Coronary artery (tissue), 2 donors: Measurements from ENCODE around the gene ZNF415.
"Not testable (repeated sequence)": the region's sequence is repeated elsewhere in the genome, so short reads cannot be mapped to it uniquely, and the experiment has no call there.

Experiments used
- DNase-seq: peaks from one replicate; pipeline ENCODE4 v3.0.0-alpha.2; 2017; ENCODE audit warnings: low spot score
- H3K27ac ChIP-seq, 2 donors: fragments of 200-600 bp; sonication (generic); one replicate each; pipeline ENCODE4 v1.5.1; 2016 to 2019
- H3K4me3 ChIP-seq: fragments of 200-600 bp; sonication (generic); 2 replicates; pipeline ENCODE4 v1.5.1; 2016; ENCODE audit warnings: mild to moderate bottlenecking, moderate library complexity
- CTCF ChIP-seq: fragments of 200-600 bp; sonication (generic); IDR thresholded peaks from one replicate; pipeline ENCODE4 v1.5.1; 2019; ENCODE audit warnings: antibody characterized with exemption

The ZNF415 gene

GRCh38 chr19:53102756-53103233 lies 29.9 kb downstream of the ZNF415 start:
- no peak for TF ChIP-seq CTCF
- Histone ChIP-seq H3K4me3 (peak overlapping the region; percentile 87), H3K27ac (peak overlapping the region; percentile 91)
- DNase-seq: no peak

GRCh38 chr19:53102206-53102755 lies 30.4 kb downstream of the ZNF415 start:
- Histone ChIP-seq H3K27ac (peak overlapping the region; percentile 91), H3K4me3 (peak overlapping the region; percentile 87)
- TF ChIP-seq CTCF: no peak
- DNase-seq: no peak

- Histone ChIP-seq H3K4me3 (peak overlapping the region; percentile 28), H3K27ac (no peak overlapping the region)
- no peak for TF ChIP-seq CTCF
- no peak for DNase-seq
Observed at GRCh38 chr19:53101518-53101917, 31.2 kb downstream of the ZNF415 start.

GRCh38 chr19:53098570-53098969 lies 34.1 kb downstream of the ZNF415 start:
- not testable (repeated sequence) for H3K27ac ChIP-seq, DNase-seq, H3K4me3 ChIP-seq

- DNase-seq, H3K27ac ChIP-seq: not testable (repeated sequence)
Observed at GRCh38 chr19:53096982-53097690, 35.6 kb downstream of the ZNF415 start.

GRCh38 chr19:53096579-53096978 lies 36.1 kb downstream of the ZNF415 start:
- not testable (repeated sequence) for DNase-seq, H3K4me3 ChIP-seq, H3K27ac ChIP-seq

More at GRCh38 chr19:53096982-53097690, 35.6 kb downstream of the ZNF415 start:
- H3K4me3 ChIP-seq: not testable (repeated sequence)

- TF ChIP-seq CTCF: no peak
- no peak for DNase-seq
- Histone ChIP-seq H3K27ac (peak overlapping the region in 1 of 2 donors; percentile 7), H3K4me3 (no peak overlapping the region)
Observed at GRCh38 chr19:53094754-53095575, 37.7 kb downstream of the ZNF415 start.

GRCh38 chr19:53092723-53093122 lies 40.0 kb downstream of the ZNF415 start:
- TF ChIP-seq CTCF: no peak
- Histone ChIP-seq H3K4me3 (no peak overlapping the region), H3K27ac (no peak overlapping the region)
- DNase-seq: no peak
